GM18867 (cell line): Measurements from ENCODE around the gene ELMOD1.

ENCODE experiments used
- ATAC-seq: cut with Tn5 transposase; IDR thresholded peaks from one replicate; pipeline ENCODE4 v1.9.1; 2021; ENCODE audit warnings: mild to moderate bottlenecking, moderate library complexity; ENCODE audit not compliant: unreplicated experiment

Gene ELMOD1

GRCh38 chr11:107683061-107683460, 92.1 kb downstream of the ELMOD1 start:
- ATAC-seq = no peak

GRCh38 chr11:107683807-107684206, 92.9 kb downstream of the ELMOD1 start:
- no peak for ATAC-seq

GRCh38 chr11:107688322-107688918, 97.5 kb downstream of the ELMOD1 start:
- no peak for ATAC-seq

DNA sequence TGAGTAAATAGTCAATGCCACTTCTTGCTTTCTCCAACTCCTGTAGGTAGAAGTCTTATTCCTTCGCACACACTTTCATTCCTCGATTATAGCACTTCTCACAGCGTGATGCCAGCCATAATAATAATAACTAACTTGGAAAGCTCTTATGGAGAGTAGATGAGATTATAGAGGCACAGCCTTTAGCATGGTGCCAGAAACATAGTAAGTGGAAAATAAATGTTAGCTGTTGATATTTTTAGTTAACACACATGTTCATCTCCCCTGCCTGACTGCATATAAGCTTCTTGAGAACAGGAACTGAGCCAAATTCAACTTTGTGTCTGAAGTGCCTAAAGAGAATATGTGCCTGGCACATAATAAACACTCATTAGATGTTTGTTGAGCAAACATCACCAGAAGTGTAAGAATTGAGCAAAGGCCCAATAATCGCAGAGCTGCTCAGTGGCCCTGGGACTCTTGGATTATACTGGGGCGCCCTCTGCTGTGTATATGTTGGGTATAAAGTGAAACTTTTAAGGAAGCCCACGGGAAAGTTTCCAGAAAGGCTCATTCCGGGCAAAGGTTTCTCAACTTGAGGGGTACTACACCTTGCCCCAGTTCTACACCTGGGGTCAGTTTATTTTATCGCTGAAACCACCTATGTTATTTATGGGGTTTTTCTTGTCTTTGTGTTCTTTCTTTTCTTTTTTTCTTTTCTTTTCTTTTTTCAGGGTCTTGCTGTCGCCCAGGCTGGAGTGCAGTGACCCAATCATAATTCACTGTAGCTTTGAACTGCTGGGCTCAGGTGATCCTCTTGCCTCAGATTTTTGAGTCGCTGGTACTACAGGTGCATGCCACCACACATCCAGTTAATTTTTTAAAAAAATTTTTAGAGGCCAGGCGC, 98.6 kb downstream of the ELMOD1 start:
- ATAC-seq = peak; percentile 76

- ATAC-seq = no peak
Observed at GRCh38 chr11:107691000-107691750, 100.2 kb downstream of the ELMOD1 start.

DNA sequence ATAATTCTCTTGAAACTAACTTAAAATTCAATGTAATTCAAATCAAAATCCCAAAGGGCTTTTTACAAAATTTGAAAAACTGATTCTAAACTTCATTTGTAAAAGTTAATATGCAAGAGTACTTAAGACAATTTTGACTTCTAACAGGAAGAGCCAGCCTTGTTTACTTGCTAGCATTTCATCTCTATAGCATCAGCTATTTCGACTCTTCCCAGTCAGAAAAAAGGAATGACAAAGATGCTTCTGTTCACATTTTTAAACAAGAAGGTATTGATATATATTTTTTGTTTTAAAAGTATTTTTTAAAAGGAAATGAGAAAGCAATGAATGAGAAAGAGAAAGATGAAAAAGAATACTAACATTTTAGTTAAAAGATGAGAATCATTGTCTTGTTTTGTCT, 104.5 kb downstream of the ELMOD1 start:
- ATAC-seq = no peak

- no peak for ATAC-seq
Observed at GRCh38 chr11:107696140-107696539, 105.2 kb downstream of the ELMOD1 start.

DNA sequence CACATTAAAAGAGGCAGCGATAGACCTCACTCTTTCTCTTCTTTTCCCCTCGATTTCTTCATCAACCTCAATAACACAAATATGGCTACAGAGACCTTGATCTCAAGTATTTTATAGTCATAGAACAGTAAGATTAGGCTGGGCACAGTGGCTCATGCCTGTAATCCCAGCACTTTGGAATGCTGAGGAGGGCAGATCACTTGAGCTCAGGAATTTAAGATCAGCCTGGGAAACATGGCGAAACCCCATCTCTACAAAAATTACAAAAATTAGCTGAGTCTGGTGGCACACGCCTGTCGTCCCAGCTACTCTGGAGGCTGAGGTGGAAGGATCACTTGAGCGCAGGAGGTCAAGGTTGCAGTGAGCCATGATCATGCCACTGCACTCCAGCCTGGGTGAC, 106.3 kb downstream of the ELMOD1 start:
- ATAC-seq = no peak

GRCh38 chr11:107699371-107700285, 108.7 kb downstream of the ELMOD1 start:
- no peak for ATAC-seq

- ATAC-seq = no peak
Observed at GRCh38 chr11:107702109-107702660, 111.2 kb downstream of the ELMOD1 start.

GRCh38 chr11:107702723-107703122, 111.8 kb downstream of the ELMOD1 start:
- no peak for ATAC-seq

GRCh38 chr11:107704451-107704850, 113.5 kb downstream of the ELMOD1 start:
- ATAC-seq = no peak

- no peak for ATAC-seq
Observed at GRCh38 chr11:107705027-107705426, 114.1 kb downstream of the ELMOD1 start.

DNA sequence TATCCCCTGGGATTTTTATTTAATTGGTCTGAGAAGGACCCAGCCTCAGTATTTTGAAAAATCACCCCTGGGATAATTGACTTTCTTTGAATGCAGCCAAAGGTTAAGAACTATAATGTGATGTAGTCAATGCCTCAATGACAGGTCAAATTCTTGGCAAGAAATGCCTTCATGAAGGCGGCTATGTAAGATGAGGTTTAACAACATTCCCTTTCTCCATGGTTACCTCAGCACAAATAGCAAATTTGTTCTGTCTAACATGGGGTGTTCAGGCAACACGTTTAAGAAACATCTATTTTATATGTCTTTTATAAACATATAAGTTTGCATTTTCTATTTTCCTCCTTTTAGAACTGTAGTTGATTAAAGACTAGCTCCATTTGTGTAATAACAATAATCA, 115.6 kb downstream of the ELMOD1 start:
- no peak for ATAC-seq

DNA sequence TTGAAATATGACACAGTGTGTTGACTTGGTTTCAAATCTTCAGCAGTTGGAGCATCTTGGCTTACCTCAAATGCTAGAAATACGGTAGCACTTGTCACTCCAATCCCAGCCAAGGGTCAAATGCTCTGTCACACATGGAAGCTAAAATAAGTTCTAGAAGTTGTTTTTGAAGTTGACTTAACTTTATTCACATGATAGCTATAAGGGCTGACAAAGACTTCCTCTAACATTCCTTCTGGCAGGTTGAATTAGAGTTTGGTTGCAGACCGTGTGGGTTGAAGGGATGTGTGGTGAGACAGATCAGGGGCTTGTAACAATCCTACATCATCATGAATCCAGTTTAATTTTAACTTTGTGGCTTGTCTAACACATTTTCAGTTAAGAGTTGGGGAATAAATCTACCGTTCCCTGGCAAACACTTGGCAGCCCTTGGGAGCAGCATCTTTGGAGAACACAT, 116.3 kb downstream of the ELMOD1 start:
- no peak for ATAC-seq

GRCh38 chr11:107707807-107708206, 116.9 kb downstream of the ELMOD1 start:
- no peak for ATAC-seq

- ATAC-seq = no peak
Observed at GRCh38 chr11:107708792-107709191, 117.8 kb downstream of the ELMOD1 start.

GRCh38 chr11:107710301-107710700, 119.4 kb downstream of the ELMOD1 start:
- no peak for ATAC-seq

- no peak for ATAC-seq
Observed at GRCh38 chr11:107711861-107712755, 121.2 kb downstream of the ELMOD1 start, which contains the start of gene SLN. Gene SLN (minus strand): TSS chr11:107712056.
